ENCODE measurements around the gene HLA-E. TPM values are rescaled to one million over a fixed set of nuclear protein-coding genes. Genes with fewer than 3 reads are reported as not detected.

Gene HLA-E
- total and polyA plus RNA-seq, 2 of the 13 experiments (the other 11 are each of a cell fraction or from before 2014, with no cell fraction given): 45.2 to 90.4 TPM

DNA sequence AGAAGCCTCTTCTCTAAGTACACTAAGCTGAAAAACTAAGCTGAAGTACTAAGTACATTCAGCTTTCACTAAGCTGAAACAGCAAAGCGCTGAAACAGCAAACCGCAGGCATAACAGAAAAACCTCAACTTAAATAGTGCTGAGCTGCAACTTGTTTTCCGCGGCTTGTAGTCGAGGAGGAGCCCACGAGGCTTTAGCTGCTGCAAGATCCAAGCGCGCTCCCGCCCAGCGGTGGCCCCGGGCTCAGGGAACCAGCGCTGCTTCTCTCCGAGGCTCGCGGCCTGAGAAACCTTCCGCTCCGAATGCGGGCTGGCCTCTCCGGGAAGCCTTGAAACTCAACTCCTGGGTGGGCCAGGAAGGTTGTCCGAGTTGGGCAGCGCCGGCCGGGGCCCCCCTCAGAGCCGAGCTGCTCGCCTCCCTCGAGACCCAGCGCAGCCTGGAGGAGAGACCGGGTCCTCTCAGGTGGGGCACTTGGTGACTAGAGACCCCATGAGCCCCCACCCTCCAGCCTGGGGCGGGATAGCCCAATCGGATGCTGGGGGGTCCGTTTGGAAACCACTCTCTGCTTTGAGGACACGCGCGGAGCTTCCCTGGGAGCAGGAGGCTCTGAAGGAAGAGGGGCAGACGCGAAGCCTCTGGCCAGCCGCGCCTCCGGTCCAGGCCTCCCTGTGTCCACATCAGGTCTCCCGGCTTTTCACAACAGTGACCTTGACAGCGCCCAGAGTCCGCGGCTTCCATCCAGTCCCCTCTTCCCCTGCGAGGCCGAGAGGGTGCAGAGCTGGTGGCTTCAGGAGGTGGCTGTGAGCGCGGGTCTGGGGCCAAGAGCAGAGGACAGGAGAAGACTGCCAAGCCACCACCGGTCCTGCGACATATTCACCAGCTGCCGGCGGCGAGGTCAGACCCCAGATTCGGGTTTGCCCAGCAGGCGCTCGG is 38.1 kb upstream of the HLA-E start (continued):
- TF ChIP-seq PAXIP1 (CRISPR knock-in tag; conservative IDR thresholded peaks at IDR 0.05): no peak
- TF ChIP-seq ZEB1 (IDR thresholded peaks at IDR 0.05; ENCODE audit: insufficient replicate concordance, low read depth): no peak
- TF ChIP-seq ZC3H4 (CRISPR knock-in tag; IDR thresholded peaks at IDR 0.05; ENCODE audit: borderline replicate concordance): no peak
- TF ChIP-seq HNF4A (CRISPR knock-in tag; IDR thresholded peaks at IDR 0.05): peak; percentile 33; the same call in 1 of the 2 replicates
- TF ChIP-seq ZNF709 (CRISPR knock-in tag; IDR thresholded peaks at IDR 0.05): peak; percentile 40; the same call in 1 of the 2 replicates
- TF ChIP-seq POGZ (CRISPR knock-in tag; IDR thresholded peaks at IDR 0.05): peak; percentile 57; the same call in 1 of the 2 replicates
- TF ChIP-seq, protein P1, sequence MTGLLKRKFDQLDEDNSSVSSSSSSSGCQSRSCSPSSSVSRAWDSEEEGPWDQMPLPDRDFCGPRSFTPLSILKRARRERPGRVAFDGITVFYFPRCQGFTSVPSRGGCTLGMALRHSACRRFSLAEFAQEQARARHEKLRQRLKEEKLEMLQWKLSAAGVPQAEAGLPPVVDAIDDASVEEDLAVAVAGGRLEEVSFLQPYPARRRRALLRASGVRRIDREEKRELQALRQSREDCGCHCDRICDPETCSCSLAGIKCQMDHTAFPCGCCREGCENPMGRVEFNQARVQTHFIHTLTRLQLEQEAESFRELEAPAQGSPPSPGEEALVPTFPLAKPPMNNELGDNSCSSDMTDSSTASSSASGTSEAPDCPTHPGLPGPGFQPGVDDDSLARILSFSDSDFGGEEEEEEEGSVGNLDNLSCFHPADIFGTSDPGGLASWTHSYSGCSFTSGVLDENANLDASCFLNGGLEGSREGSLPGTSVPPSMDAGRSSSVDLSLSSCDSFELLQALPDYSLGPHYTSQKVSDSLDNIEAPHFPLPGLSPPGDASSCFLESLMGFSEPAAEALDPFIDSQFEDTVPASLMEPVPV (CRISPR knock-in tag; IDR thresholded peaks at IDR 0.05): 0 out of 2 replicates have a peak, but pooled peaks have one; percentile 32
- TF ChIP-seq ZNF350 (CRISPR knock-in tag; IDR thresholded peaks at IDR 0.05; ENCODE audit: borderline replicate concordance, low read depth): peak; percentile 19; the same call in 1 of the 2 replicates
- no peak for TF ChIP-seq THYN1 (CRISPR knock-in tag; IDR thresholded peaks at IDR 0.05; ENCODE audit: borderline replicate concordance, low read depth)
- TF ChIP-seq, protein P2, sequence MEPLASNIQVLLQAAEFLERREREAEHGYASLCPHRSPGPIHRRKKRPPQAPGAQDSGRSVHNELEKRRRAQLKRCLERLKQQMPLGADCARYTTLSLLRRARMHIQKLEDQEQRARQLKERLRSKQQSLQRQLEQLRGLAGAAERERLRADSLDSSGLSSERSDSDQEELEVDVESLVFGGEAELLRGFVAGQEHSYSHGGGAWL (CRISPR knock-in tag; IDR thresholded peaks at IDR 0.05): 0 out of 2 replicates have a peak, but pooled peaks have one; percentile 45
- 0 out of 2 replicates have a peak, but pooled peaks have one; percentile 17 for TF ChIP-seq CEBPG (CRISPR knock-in tag; IDR thresholded peaks at IDR 0.05)
- 0 out of 2 replicates have a peak, but pooled peaks have one; percentile 24 for TF ChIP-seq ZNF280D (CRISPR knock-in tag; IDR thresholded peaks at IDR 0.05)
- TF ChIP-seq SOX6 (IDR thresholded peaks at IDR 0.05): no peak
- peak; percentile 45; the same call in 1 of the 2 replicates for TF ChIP-seq SOX6 (CRISPR knock-in tag; IDR thresholded peaks at IDR 0.05)
- peak; percentile 82; the same call in 1 of the 2 replicates for TF ChIP-seq ZNF800 (CRISPR knock-in tag; IDR thresholded peaks at IDR 0.05)
- TF ChIP-seq NFYB (CRISPR knock-in tag; IDR thresholded peaks at IDR 0.05): no peak
- TF ChIP-seq ZNF598 (CRISPR knock-in tag; IDR thresholded peaks at IDR 0.05; ENCODE audit: borderline replicate concordance): 0 out of 2 replicates have a peak, but pooled peaks have one; percentile 11
